Measurements from ENCODE around the gene CD46. TPM values are rescaled to one million over a fixed set of nuclear protein-coding genes. Genes with fewer than 3 reads are reported as not detected.

The CD46 gene
- total and polyA plus RNA-seq, 7 experiments from 2014 or later: 109 to 216 (median 127) TPM

- Mint-ChIP-seq H3K27me3 (no peaks in the 10 kb centered on the region), H3K36me3 (peaks cover 0 to 20% (median 0%) of the 10 kb centered on the region in 5 donors), H3K27ac (peak overlapping the region; percentile 70 to 98 (median 86)), H3K4me1 (peaks cover 73 to 98% (median 93%) of the 10 kb centered on the region in 7 donors), H3K4me3 (peak overlapping the region in 7 of 10 donors; percentile 2 to 67 (median 40)), H3K9me3 (peaks cover 0 to 1% (median 0%) of the 10 kb centered on the region in 11 donors)
- H3K4me3 ChIP-seq (ENCODE audit: low read length): no peak overlapping the region
- intact Hi-C loops (cut with micrococcal nuclease): no loop called here
- ATAC-seq: no peak
- CTCF ChIA-PET: interaction anchor here (1.3 to 1.9 kb wide), 3 partner anchors 10 to 32 kb away, joined by 3 to 6 read pairs (median 5); no protein-coding TSS in a partner anchor
- H3K4me1 ChIP-seq (ENCODE audit: control insufficient read depth in 2 of 2, insufficient read depth in 2 of 2, low read length in 2 of 2): peaks cover 15 to 73% of the 10 kb centered on the region in 2 donors
- peaks cover 0 to 9% (median 0%) of the 10 kb centered on the region in 3 experiments for H3K36me3 ChIP-seq (ENCODE audit: control insufficient read depth in 2 of 3, insufficient read depth in 3 of 3, low read length in 3 of 3)
- H3K9me3 ChIP-seq (ENCODE audit: control insufficient read depth in 2 of 3, low read length in 3 of 3): no peaks in the 10 kb centered on the region
- POLR2A ChIA-PET: interaction anchor here (0.6 to 17.1 kb wide), 4 partner anchors 14 to 134 kb away, joined by 3 to 547 read pairs (median 26); no protein-coding TSS in a partner anchor
- DNase-seq: no peak
- no peaks in the 10 kb centered on the region for H3K27me3 ChIP-seq (ENCODE audit: control insufficient read depth in 2 of 2, insufficient read depth in 2 of 2, low read length in 2 of 2)
- H3K27ac ChIP-seq (ENCODE audit: low read depth, low read length): peak overlapping the region; percentile 33
Observed at GRCh38 chr1:207836591-207837347, 84.9 kb downstream of the CD46 start.

- H3K27me3 Mint-ChIP-seq: no peaks in the 10 kb centered on the region
- Histone ChIP-seq H3K4me1 (ENCODE audit: control insufficient read depth in 2 of 2, insufficient read depth in 2 of 2, low read length in 2 of 2) (peaks cover 9 to 67% of the 10 kb centered on the region in 2 donors), H3K9me3 (ENCODE audit: control insufficient read depth in 2 of 3, low read length in 3 of 3) (no peaks in the 10 kb centered on the region), H3K27ac (ENCODE audit: low read depth, low read length) (no peak overlapping the region), H3K36me3 (ENCODE audit: control insufficient read depth in 2 of 3, insufficient read depth in 3 of 3, low read length in 3 of 3) (peaks cover 0 to 12% (median 0%) of the 10 kb centered on the region in 3 experiments), H3K27me3 (ENCODE audit: control insufficient read depth in 2 of 2, insufficient read depth in 2 of 2, low read length in 2 of 2) (no peaks in the 10 kb centered on the region), H3K4me3 (ENCODE audit: low read length) (no peak overlapping the region)
- no peaks in the 10 kb centered on the region for H3K9me3 Mint-ChIP-seq
- peak overlapping the region in 4 of 10 donors; percentile 20 to 67 (median 32) for H3K4me3 Mint-ChIP-seq
- peaks cover 0 to 15% (median 0%) of the 10 kb centered on the region in 5 donors for H3K36me3 Mint-ChIP-seq
- intact Hi-C loops (cut with micrococcal nuclease): no loop called here
- ChIA-PET CTCF (interaction anchor here (1.6 kb wide), 1 partner anchor 8 kb away, joined by 5 read pairs; no protein-coding TSS in a partner anchor), POLR2A (interaction anchor here (0.6 to 1.0 kb wide), 3 partner anchors 8 to 135 kb away, joined by 3 to 4 read pairs (median 3); no protein-coding TSS in a partner anchor)
- DNase-seq (no peak), ATAC-seq (no peak)
- H3K4me1 Mint-ChIP-seq: peaks cover 70 to 98% (median 93%) of the 10 kb centered on the region in 7 donors
- peak overlapping the region in 7 of 9 donors; percentile 70 to 98 (median 86) for H3K27ac Mint-ChIP-seq
Observed at GRCh38 chr1:207837673-207838072, 85.8 kb downstream of the CD46 start.

- H3K36me3 Mint-ChIP-seq: peaks cover 0 to 16% (median 0%) of the 10 kb centered on the region in 5 donors
- H3K9me3 Mint-ChIP-seq: no peaks in the 10 kb centered on the region
- peaks cover 66 to 98% (median 93%) of the 10 kb centered on the region in 7 donors for H3K4me1 Mint-ChIP-seq
- intact Hi-C loops (cut with micrococcal nuclease): no loop called here
- Histone ChIP-seq H3K36me3 (ENCODE audit: control insufficient read depth in 2 of 3, insufficient read depth in 3 of 3, low read length in 3 of 3) (peaks cover 0 to 19% (median 0%) of the 10 kb centered on the region in 3 experiments), H3K4me3 (ENCODE audit: low read length) (no peak overlapping the region), H3K27me3 (ENCODE audit: control insufficient read depth in 2 of 2, insufficient read depth in 2 of 2, low read length in 2 of 2) (no peaks in the 10 kb centered on the region), H3K9me3 (ENCODE audit: control insufficient read depth in 2 of 3, low read length in 3 of 3) (no peaks in the 10 kb centered on the region), H3K4me1 (ENCODE audit: control insufficient read depth in 2 of 2, insufficient read depth in 2 of 2, low read length in 2 of 2) (peaks cover 9 to 67% of the 10 kb centered on the region in 2 donors), H3K27ac (ENCODE audit: low read depth, low read length) (peak overlapping the region; percentile 27)
- ATAC-seq (no peak), DNase-seq (no peak)
- H3K27ac Mint-ChIP-seq: peak overlapping the region in 8 of 9 donors; percentile 8 to 98 (median 86)
- no peaks in the 10 kb centered on the region for H3K27me3 Mint-ChIP-seq
- ChIA-PET CTCF (interaction anchor here (0.7 to 1.6 kb wide), 7 partner anchors 9 to 754 kb away, joined by 3 to 6 read pairs (median 4); no protein-coding TSS in a partner anchor), POLR2A (interaction anchor here (0.8 to 1.4 kb wide), 6 partner anchors 9 to 36 kb away, joined by 3 to 9 read pairs (median 4); no protein-coding TSS in a partner anchor)
- peak overlapping the region in 7 of 10 donors; percentile 4 to 41 (median 20) for H3K4me3 Mint-ChIP-seq
Observed at GRCh38 chr1:207838156-207839082, 86.6 kb downstream of the CD46 start.

GRCh38 chr1:207839083-207839413 is 87.2 kb downstream of the CD46 start:
- Histone ChIP-seq H3K27ac (ENCODE audit: low read depth, low read length) (peak overlapping the region; percentile 27), H3K4me3 (ENCODE audit: low read length) (no peak overlapping the region), H3K4me1 (ENCODE audit: control insufficient read depth in 2 of 2, insufficient read depth in 2 of 2, low read length in 2 of 2) (peaks cover 9 to 65% of the 10 kb centered on the region in 2 donors), H3K27me3 (ENCODE audit: control insufficient read depth in 2 of 2, insufficient read depth in 2 of 2, low read length in 2 of 2) (no peaks in the 10 kb centered on the region), H3K9me3 (ENCODE audit: control insufficient read depth in 2 of 3, low read length in 3 of 3) (no peaks in the 10 kb centered on the region), H3K36me3 (ENCODE audit: control insufficient read depth in 2 of 3, insufficient read depth in 3 of 3, low read length in 3 of 3) (peaks cover 0 to 25% (median 0%) of the 10 kb centered on the region in 3 experiments)
- Mint-ChIP-seq H3K27me3 (no peaks in the 10 kb centered on the region), H3K4me1 (peaks cover 66 to 98% (median 93%) of the 10 kb centered on the region in 7 donors), H3K36me3 (peaks cover 0 to 21% (median 0%) of the 10 kb centered on the region in 5 donors), H3K4me3 (peak overlapping the region in 7 of 10 donors; percentile 4 to 41 (median 20)), H3K9me3 (no peaks in the 10 kb centered on the region), H3K27ac (peak overlapping the region; percentile 6 to 98 (median 61))
- intact Hi-C loops (cut with micrococcal nuclease): no loop called here
- ChIA-PET CTCF (interaction anchor here (0.7 to 1.6 kb wide), 7 partner anchors 9 to 755 kb away, joined by 3 to 6 read pairs (median 4); no protein-coding TSS in a partner anchor), POLR2A (interaction anchor here (1.0 to 1.4 kb wide), 3 partner anchors 15 to 35 kb away, joined by 4 to 9 read pairs (median 6); no protein-coding TSS in a partner anchor)
- ATAC-seq (no peak), DNase-seq (no peak)

GRCh38 chr1:207840380-207840779 is 88.5 kb downstream of the CD46 start:
- intact Hi-C loops (cut with micrococcal nuclease): no loop called here
- H3K27ac ChIP-seq (ENCODE audit: low read depth, low read length): no peak overlapping the region
- peaks cover 5 to 66% of the 10 kb centered on the region in 2 donors for H3K4me1 ChIP-seq (ENCODE audit: control insufficient read depth in 2 of 2, insufficient read depth in 2 of 2, low read length in 2 of 2)
- peaks cover 0 to 33% (median 0%) of the 10 kb centered on the region in 3 experiments for H3K36me3 ChIP-seq (ENCODE audit: control insufficient read depth in 2 of 3, insufficient read depth in 3 of 3, low read length in 3 of 3)
- H3K27me3 ChIP-seq (ENCODE audit: control insufficient read depth in 2 of 2, insufficient read depth in 2 of 2, low read length in 2 of 2): no peaks in the 10 kb centered on the region
- no peaks in the 10 kb centered on the region for H3K9me3 ChIP-seq (ENCODE audit: control insufficient read depth in 2 of 3, low read length in 3 of 3)
- Mint-ChIP-seq H3K4me1 (peaks cover 61 to 98% (median 92%) of the 10 kb centered on the region in 7 donors), H3K27ac (peak overlapping the region in 4 of 9 donors; percentile 33 to 77 (median 44)), H3K4me3 (no peak overlapping the region), H3K36me3 (peaks cover 0 to 23% (median 6%) of the 10 kb centered on the region in 5 donors), H3K9me3 (no peaks in the 10 kb centered on the region), H3K27me3 (no peaks in the 10 kb centered on the region)
- ATAC-seq: no peak
- no peak overlapping the region for H3K4me3 ChIP-seq (ENCODE audit: low read length)
- DNase-seq: no peak
- CTCF ChIA-PET: interaction anchor here (0.8 kb wide), 1 partner anchor 34 kb away, joined by 3 read pairs; no protein-coding TSS in a partner anchor
- POLR2A ChIA-PET: interaction anchor here (0.8 kb wide), 1 partner anchor 16 kb away, joined by 3 read pairs; no protein-coding TSS in a partner anchor

Measured in naive thymus-derived CD4-positive, alpha-beta T cell (primary cell).